ENCODE results near the gene C6orf118. TPM values are rescaled to one million over a fixed set of nuclear protein-coding genes. Genes with fewer than 3 reads are reported as not detected.

The C6orf118 gene
- total RNA-seq, 1 donor from 2014 or later, result not detected

- Mint-ChIP-seq H3K9me3 (peaks cover 6% of the 10 kb centered on the region), H3K36me3 (ENCODE audit: low read depth) (no peaks in the 10 kb centered on the region), H3K4me1 (no peaks in the 10 kb centered on the region), H3K27ac (no peak overlapping the region), H3K4me3 (no peak overlapping the region), H3K27me3 (no peaks in the 10 kb centered on the region)
- TF ChIP-seq CTCF (IDR thresholded peaks at IDR 0.05), result no peak
- ATAC-seq (ENCODE audit: low read depth) (no peak), DNase-seq (no peak)
- CTCF ChIA-PET, result no interaction called here
- intact Hi-C loops (cut with micrococcal nuclease), result no loop called here
- POLR2A ChIA-PET, result no interaction called here
Observed at GRCh38 chr6:165268987-165269386, 40.4 kb downstream of the C6orf118 start.

DNA sequence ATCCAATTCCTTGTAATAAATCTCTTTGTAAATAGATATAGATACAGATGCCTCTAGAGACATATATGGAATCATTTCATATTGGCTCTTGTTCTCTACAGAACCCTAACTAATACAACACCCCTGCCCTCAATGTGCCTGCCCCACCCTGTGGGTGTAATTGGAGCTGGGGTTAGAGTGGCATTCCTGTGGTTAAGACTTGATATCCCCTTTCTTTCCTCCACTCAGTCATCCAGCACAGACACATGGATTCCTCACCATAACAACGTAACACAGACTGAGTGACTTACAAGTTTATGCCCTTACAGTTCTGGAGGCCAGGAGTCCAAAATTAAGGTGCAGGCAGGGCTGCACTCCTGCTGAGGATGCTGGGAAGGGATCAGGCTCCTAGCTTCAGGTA, 42.8 kb downstream of the C6orf118 start:
- no peak for TF ChIP-seq CTCF (IDR thresholded peaks at IDR 0.05)
- POLR2A ChIA-PET, result no interaction called here
- Mint-ChIP-seq H3K27me3 (no peaks in the 10 kb centered on the region), H3K4me3 (no peak overlapping the region), H3K36me3 (ENCODE audit: low read depth) (no peaks in the 10 kb centered on the region), H3K4me1 (no peaks in the 10 kb centered on the region), H3K9me3 (peaks cover 9% of the 10 kb centered on the region), H3K27ac (no peak overlapping the region)
- DNase-seq (no peak), ATAC-seq (ENCODE audit: low read depth) (no peak)
- CTCF ChIA-PET, result no interaction called here
- intact Hi-C loops (cut with micrococcal nuclease), result no loop called here

DNA sequence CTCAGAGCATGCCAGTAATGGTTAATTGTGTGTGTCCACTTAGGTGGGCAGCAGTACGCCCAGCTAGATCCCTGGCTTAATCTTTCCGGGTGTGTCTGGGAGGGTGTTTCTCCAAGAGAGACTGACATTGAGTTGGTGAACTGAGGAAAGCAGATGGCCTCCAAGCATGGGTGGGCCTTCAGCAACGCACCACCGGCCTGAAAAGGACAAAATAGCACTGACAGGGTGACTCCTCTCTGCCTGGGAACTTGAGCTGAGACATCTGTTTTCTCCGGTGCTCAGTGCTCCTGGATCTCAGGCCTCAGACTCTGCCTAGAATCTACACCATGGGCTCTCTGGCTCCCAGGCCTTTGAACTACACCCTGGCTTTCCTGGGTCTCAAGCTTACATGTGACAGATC, 43.2 kb downstream of the C6orf118 start:
- ATAC-seq (ENCODE audit: low read depth) (no peak), DNase-seq (no peak)
- Mint-ChIP-seq H3K9me3 (peaks cover 8% of the 10 kb centered on the region), H3K4me3 (no peak overlapping the region), H3K36me3 (ENCODE audit: low read depth) (no peaks in the 10 kb centered on the region), H3K27ac (no peak overlapping the region), H3K4me1 (no peaks in the 10 kb centered on the region), H3K27me3 (no peaks in the 10 kb centered on the region)
- intact Hi-C loops (cut with micrococcal nuclease), result no loop called here
- TF ChIP-seq CTCF (IDR thresholded peaks at IDR 0.05), result no peak
- CTCF ChIA-PET, result no interaction called here
- POLR2A ChIA-PET, result no interaction called here

DNA sequence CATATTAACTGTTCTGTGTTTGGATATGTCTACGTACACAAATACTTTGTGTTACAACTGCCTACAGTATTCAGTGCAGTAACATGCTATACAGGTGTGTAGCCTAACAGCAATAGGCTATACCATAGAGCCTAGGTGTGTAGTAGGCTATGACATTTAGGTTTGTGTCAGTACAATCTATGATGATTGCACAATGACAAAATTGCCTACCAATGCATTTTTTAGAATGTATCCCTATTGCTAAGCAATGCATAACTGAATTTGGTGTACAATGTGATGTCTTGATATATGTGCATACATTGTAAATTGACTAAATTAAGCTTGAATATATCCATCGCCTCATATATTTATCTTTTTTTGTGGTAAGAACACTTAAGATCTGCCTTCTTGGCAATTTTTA, 48.9 kb downstream of the C6orf118 start:
- POLR2A ChIA-PET, result no interaction called here
- no peak for TF ChIP-seq CTCF (IDR thresholded peaks at IDR 0.05)
- no peaks in the 10 kb centered on the region for H3K27me3 Mint-ChIP-seq
- H3K9me3 Mint-ChIP-seq, result peaks cover 23% of the 10 kb centered on the region
- CTCF ChIA-PET, result no interaction called here
- no peak overlapping the region for H3K27ac Mint-ChIP-seq
- ATAC-seq (ENCODE audit: low read depth) (no peak), DNase-seq (no peak)
- H3K36me3 Mint-ChIP-seq (ENCODE audit: low read depth), result no peaks in the 10 kb centered on the region
- H3K4me1 Mint-ChIP-seq, result no peaks in the 10 kb centered on the region
- intact Hi-C loops (cut with micrococcal nuclease), result no loop called here
- no peak overlapping the region for H3K4me3 Mint-ChIP-seq

- no peaks in the 10 kb centered on the region for H3K36me3 Mint-ChIP-seq (ENCODE audit: low read depth)
- DNase-seq (no peak), ATAC-seq (ENCODE audit: low read depth) (no peak)
- intact Hi-C loops (cut with micrococcal nuclease), result no loop called here
- no peaks in the 10 kb centered on the region for H3K27me3 Mint-ChIP-seq
- no peak for TF ChIP-seq CTCF (IDR thresholded peaks at IDR 0.05)
- ChIA-PET POLR2A (no interaction called here), CTCF (no interaction called here)
- no peak overlapping the region for H3K27ac Mint-ChIP-seq
- peaks cover 5% of the 10 kb centered on the region for H3K9me3 Mint-ChIP-seq
- no peak overlapping the region for H3K4me3 Mint-ChIP-seq
- no peaks in the 10 kb centered on the region for H3K4me1 Mint-ChIP-seq
Observed at GRCh38 chr6:165249808-165250207, 59.6 kb downstream of the C6orf118 start.
